ENCODE data around the gene METTL1. TPM values are rescaled to one million over a fixed set of nuclear protein-coding genes. Genes with fewer than 3 reads are reported as not detected.
"Not testable (repeated sequence)": the region's sequence is repeated elsewhere in the genome, so short reads cannot be mapped to it uniquely, and the experiment has no call there.

METTL1 gene
- polyA plus RNA-seq, 4 donors, result 2.2 to 21.9 (median 11.6) TPM

DNA sequence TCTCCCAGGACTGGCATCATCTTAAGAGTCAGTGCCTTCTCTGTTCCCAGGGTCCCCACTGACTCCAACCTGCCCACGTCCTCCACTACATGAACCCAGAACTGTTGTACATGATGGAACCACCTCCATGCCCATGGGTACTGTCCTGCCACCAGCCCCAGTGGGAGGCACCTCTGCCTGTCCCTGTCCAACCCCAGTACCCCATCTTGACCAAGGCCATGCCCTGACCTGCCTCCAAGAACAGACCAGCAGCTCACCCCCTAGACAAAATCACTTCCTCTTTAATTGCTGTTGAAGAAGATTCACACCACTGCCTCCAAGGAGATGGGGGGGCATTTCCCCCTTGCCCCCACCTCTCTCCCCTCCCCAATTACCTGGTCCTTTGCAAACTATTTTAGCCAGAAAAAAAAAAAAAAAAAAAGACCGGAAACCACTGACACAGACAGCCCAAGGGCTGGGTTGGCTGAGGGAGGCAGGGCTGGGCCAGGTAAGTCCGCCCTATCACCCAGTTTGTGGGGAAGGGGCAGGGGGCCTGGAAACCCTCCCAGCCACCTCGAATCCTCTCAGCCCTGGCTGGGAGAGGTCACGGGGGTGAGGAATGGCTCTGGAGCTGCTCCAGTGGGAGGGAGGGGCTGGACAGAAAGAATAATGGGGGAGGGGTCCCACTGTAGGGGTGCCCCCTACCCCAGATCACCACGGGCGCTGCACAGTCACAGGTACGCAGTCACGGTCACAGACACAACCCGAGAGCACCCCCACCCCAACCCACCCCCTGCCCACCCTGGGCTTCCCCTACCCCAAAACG is 46.8 kb downstream of the METTL1 start:
- no peak for FAIRE-seq
- H3K4me1 ChIP-seq (ENCODE audit: control insufficient read depth in 3 of 3, insufficient read depth in 2 of 3, low read depth in 1 of 3, low read length in 2 of 3), result peaks cover 0 to 18% (median 0%) of the 10 kb centered on the region in 3 donors
- no peak overlapping the region for H3K27ac ChIP-seq (ENCODE audit: low read depth in 1 of 3, low read length in 2 of 3)
- no peaks in the 10 kb centered on the region for H3K9me3 ChIP-seq (ENCODE audit: control insufficient read depth in 2 of 2, insufficient read depth in 1 of 2, low read depth in 1 of 2, low read length in 1 of 2)
- 52 to 68% (median 60%) methylated on average over 6 to 10 of the region's 11 CpGs for WGBS, 3 donors
- no peak overlapping the region for H3K4me3 ChIP-seq (ENCODE audit: low read depth in 1 of 3, low read length in 3 of 3)
- DNase-seq, result no peak
- peaks cover 0 to 56% (median 0%) of the 10 kb centered on the region in 3 donors for H3K27me3 ChIP-seq (ENCODE audit: control insufficient read depth in 3 of 3, insufficient read depth in 3 of 3, low read length in 3 of 3)
- H3K36me3 ChIP-seq (ENCODE audit: control insufficient read depth in 3 of 3, insufficient read depth in 2 of 3, low read depth in 1 of 3, low read length in 3 of 3), result peaks cover 6 to 25% (median 10%) of the 10 kb centered on the region in 3 donors

DNA sequence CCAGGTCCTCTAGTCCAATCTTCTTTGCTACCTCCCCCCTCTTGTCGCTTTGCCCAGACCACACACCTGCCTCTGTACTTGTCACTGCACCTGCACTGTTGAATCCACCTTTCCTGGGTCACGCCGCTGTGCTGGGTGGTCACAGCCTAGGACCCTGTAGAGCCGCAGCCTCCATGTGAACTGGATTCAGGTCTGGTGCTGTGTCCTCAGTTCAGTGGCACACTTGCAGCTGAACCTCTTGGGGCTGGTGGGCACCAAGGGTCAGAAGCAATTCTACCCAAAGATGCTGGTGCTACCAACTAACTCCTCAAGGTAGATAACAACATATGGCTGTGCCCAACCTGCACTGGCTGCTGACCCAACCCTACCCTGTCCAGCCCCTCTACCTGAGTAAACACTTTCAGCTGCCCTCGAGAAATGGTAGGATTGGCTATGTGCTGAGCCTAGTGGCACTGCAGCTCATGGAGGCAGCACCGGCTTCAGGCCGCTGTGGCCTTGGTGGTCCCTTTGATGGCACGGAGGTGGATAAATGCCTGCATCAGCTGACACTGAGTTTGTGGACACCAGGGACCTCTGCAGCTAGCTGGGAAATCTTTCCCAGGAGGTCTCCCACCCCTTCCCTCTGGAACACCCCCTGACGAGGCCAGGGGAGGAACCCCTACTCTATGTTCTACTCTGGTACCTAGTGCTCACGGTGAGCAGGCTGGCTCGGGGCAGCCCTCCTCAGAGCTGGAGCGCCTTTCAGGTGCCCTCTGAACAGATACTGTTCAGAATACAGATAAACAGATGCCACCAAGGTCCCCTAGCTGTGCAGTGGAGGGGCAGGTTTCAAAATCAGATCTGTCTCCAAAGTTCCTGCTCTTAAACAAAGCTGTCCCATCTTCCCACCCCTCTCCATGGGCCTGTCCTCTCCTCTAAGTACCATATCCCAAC is 47.6 kb downstream of the METTL1 start:
- Histone ChIP-seq H3K4me3 (ENCODE audit: low read depth in 1 of 3, low read length in 3 of 3) (no peak overlapping the region), H3K27me3 (ENCODE audit: control insufficient read depth in 3 of 3, insufficient read depth in 3 of 3, low read length in 3 of 3) (peaks cover 0 to 48% (median 0%) of the 10 kb centered on the region in 3 donors), H3K4me1 (ENCODE audit: control insufficient read depth in 3 of 3, insufficient read depth in 2 of 3, low read depth in 1 of 3, low read length in 2 of 3) (peaks cover 0 to 18% (median 0%) of the 10 kb centered on the region in 3 donors), H3K27ac (ENCODE audit: low read depth in 1 of 3, low read length in 2 of 3) (no peak overlapping the region), H3K9me3 (ENCODE audit: control insufficient read depth in 2 of 2, insufficient read depth in 1 of 2, low read depth in 1 of 2, low read length in 1 of 2) (no peaks in the 10 kb centered on the region), H3K36me3 (ENCODE audit: control insufficient read depth in 3 of 3, insufficient read depth in 2 of 3, low read depth in 1 of 3, low read length in 3 of 3) (peaks cover 8 to 33% (median 10%) of the 10 kb centered on the region in 3 donors)
- WGBS, 3 donors, result 70 to 82% (median 80%) methylated on average over 12 of the region's 12 CpGs
- DNase-seq (no peak), FAIRE-seq (no peak)

DNA sequence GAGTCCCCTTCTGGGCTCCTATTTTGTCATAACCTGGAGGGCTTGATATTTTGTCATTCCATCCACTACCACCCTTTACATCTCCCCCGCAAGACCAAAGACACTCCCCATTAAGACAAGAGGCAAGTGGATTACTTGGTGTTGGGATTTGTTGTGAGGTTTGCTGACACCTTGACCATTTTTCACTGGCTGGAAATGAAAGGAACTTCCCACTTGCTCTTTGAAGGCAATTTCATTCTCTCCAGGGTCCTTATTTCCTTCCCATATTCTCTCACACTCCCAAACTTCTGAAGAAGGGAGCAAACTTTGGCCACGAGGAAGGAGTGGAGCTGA is 48.3 kb downstream of the METTL1 start:
- 53 to 68% (median 61%) methylated on average over 2 of the region's 2 CpGs for WGBS, 3 donors
- Histone ChIP-seq H3K9me3 (ENCODE audit: control insufficient read depth in 2 of 2, insufficient read depth in 1 of 2, low read depth in 1 of 2, low read length in 1 of 2) (no peaks in the 10 kb centered on the region), H3K27me3 (ENCODE audit: control insufficient read depth in 3 of 3, insufficient read depth in 3 of 3, low read length in 3 of 3) (peaks cover 0 to 43% (median 0%) of the 10 kb centered on the region in 3 donors), H3K27ac (ENCODE audit: low read depth in 1 of 3, low read length in 2 of 3) (no peak overlapping the region), H3K36me3 (ENCODE audit: control insufficient read depth in 3 of 3, insufficient read depth in 2 of 3, low read depth in 1 of 3, low read length in 3 of 3) (peaks cover 10 to 40% (median 15%) of the 10 kb centered on the region in 3 donors), H3K4me3 (ENCODE audit: low read depth in 1 of 3, low read length in 3 of 3) (no peak overlapping the region), H3K4me1 (ENCODE audit: control insufficient read depth in 3 of 3, insufficient read depth in 2 of 3, low read depth in 1 of 3, low read length in 2 of 3) (peaks cover 0 to 18% (median 0%) of the 10 kb centered on the region in 3 donors)
- DNase-seq, result no peak
- no peak for FAIRE-seq

DNA sequence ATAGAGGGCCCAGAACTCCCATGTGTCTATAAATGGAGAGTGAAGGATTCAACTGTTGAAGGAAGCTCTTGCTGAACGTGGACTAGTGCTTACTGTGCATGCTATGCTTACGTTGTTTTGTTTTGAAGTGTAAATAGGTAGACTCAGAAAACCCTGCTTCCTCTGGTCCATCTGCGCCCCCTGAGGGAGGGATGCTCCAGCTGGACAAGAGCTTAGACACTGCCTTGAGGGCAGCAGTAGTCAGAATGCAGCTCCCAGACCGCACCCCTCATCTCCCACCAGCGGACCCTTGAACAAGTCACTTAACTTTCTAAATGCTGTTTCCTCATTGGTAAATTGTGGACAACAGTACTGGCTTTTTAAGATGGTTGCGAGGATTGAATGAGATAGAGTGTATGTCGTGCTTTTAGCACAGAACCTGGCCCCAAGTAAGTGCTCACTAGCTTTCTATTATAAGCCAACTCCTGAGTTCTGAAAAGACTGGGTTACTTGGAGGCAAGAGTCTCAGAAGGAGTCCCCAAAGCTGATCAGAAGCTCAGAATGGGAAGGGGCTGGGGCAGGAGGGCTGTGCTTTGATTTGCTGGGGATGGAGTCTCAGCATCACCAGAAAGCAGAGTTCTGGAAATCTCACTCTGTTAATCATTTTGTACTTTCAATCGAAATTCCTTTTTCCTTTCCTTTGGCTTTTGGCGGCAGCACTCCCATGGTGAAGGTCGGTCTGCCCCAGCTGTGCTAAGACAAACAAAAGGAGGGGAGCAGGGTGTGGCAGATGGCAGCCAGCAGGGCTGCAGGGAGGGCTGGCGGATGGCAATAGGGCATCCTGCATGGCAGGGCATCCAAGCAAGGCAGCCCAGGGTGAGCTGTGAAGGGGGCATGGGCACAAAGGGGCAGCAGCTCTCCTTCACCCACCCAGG is 48.9 kb downstream of the METTL1 start:
- peaks cover 0 to 18% (median 0%) of the 10 kb centered on the region in 3 donors for H3K4me1 ChIP-seq (ENCODE audit: control insufficient read depth in 3 of 3, insufficient read depth in 2 of 3, low read depth in 1 of 3, low read length in 2 of 3)
- DNase-seq (no peak), FAIRE-seq (no peak)
- H3K36me3 ChIP-seq (ENCODE audit: control insufficient read depth in 3 of 3, insufficient read depth in 2 of 3, low read depth in 1 of 3, low read length in 3 of 3), result peaks cover 10 to 46% (median 20%) of the 10 kb centered on the region in 3 donors
- no peak overlapping the region for H3K4me3 ChIP-seq (ENCODE audit: low read depth in 1 of 3, low read length in 3 of 3)
- no peaks in the 10 kb centered on the region for H3K9me3 ChIP-seq (ENCODE audit: control insufficient read depth in 2 of 2, insufficient read depth in 1 of 2, low read depth in 1 of 2, low read length in 1 of 2)
- H3K27ac ChIP-seq (ENCODE audit: low read depth in 1 of 3, low read length in 2 of 3), result no peak overlapping the region
- peaks cover 0 to 37% (median 0%) of the 10 kb centered on the region in 3 donors for H3K27me3 ChIP-seq (ENCODE audit: control insufficient read depth in 3 of 3, insufficient read depth in 3 of 3, low read length in 3 of 3)
- 50 to 64% (median 61%) methylated on average over 11 of the region's 11 CpGs for WGBS, 3 donors

DNA sequence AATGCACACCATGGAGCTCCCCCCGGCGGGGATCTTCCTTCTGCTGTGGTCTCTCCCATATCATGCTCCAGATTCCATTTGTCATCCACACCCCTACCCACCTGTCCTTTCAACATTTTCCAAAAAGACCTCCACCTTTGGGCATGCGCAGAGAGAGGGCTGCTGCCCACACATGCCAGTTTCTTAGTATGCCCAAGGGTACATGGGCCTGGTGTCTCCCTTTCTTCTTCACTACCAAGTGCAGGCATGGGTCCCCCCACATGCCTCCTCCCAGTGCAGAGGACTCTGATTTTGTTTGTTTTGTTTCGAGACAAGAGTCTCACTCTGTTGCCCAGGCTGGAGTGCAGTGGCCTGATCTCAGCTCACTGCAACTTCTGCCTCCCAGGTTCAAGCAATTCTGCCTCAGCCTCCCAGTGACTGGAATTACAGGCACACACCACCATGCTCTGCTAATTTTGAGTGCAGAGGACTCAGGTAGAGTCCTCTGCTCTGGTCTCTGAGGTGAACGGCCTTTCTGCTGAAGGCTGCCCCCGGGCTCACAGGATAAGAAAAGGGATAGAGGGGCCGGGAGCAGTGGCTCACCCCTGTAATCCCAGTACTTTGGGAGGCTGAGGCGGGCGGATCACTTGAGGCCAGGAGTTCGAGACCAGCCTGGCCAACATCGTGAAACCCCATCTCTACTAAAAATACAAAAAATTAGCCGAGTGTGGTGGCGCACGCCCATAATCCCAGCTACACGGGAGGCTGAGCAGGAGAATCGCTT is 49.9 kb downstream of the METTL1 start:
- Histone ChIP-seq H3K36me3 (ENCODE audit: control insufficient read depth in 3 of 3, insufficient read depth in 2 of 3, low read depth in 1 of 3, low read length in 3 of 3) (peaks cover 10 to 50% (median 26%) of the 10 kb centered on the region in 3 donors), H3K27me3 (ENCODE audit: control insufficient read depth in 3 of 3, insufficient read depth in 3 of 3, low read length in 3 of 3) (peaks cover 0 to 27% (median 0%) of the 10 kb centered on the region in 3 donors)
- not testable (repeated sequence) for DNase-seq; H3K27ac ChIP-seq (ENCODE audit: low read depth in 1 of 3, low read length in 2 of 3); H3K4me1 ChIP-seq (ENCODE audit: control insufficient read depth in 3 of 3, insufficient read depth in 2 of 3, low read depth in 1 of 3, low read length in 2 of 3); H3K4me3 ChIP-seq (ENCODE audit: low read depth in 1 of 3, low read length in 3 of 3); H3K9me3 ChIP-seq (ENCODE audit: control insufficient read depth in 2 of 2, insufficient read depth in 1 of 2, low read depth in 1 of 2, low read length in 1 of 2); FAIRE-seq
- WGBS, 3 donors, result 89 to 95% (median 93%) methylated on average over 16 of the region's 16 CpGs

DNA sequence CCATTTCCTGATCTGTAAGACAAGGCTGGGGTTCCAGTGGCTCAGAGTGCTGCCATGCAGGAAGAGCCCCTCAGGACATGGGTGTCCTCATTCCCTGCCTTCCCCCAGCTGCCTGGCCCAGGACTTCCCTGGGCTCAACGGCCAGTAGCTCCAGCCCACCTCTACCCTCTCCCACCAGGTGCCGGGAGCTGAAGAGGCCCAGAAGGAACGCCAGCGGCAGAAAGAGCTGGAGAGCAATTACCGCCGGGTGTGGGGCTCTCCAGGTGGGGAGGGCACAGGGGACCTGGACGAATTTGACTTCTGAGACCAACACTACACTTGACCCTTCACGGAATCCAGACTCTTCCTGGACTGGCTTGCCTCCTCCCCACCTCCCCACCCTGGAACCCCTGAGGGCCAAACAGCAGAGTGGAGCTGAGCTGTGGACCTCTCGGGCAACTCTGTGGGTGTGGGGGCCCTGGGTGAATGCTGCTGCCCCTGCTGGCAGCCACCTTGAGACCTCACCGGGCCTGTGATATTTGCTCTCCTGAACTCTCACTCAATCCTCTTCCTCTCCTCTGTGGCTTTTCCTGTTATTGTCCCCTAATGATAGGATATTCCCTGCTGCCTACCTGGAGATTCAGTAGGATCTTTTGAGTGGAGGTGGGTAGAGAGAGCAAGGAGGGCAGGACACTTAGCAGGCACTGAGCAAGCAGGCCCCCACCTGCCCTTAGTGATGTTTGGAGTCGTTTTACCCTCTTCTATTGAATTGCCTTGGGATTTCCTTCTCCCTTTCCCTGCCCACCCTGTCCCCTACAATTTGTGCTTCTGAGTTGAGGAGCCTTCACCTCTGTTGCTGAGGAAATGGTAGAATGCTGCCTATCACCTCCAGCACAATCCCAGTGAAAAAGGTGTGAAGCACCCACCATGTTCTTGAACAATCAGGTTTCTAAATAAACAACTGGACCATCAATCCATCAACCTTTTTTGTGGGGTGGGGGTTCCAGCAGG is 51.0 kb downstream of the METTL1 start:
- 80 to 88% (median 85%) methylated on average over 11 of the region's 11 CpGs for WGBS, 3 donors
- FAIRE-seq, result no peak
- peaks cover 16 to 60% (median 30%) of the 10 kb centered on the region in 3 donors for H3K36me3 ChIP-seq (ENCODE audit: control insufficient read depth in 3 of 3, insufficient read depth in 2 of 3, low read depth in 1 of 3, low read length in 3 of 3)

More for the DNA sequence above, 51.0 kb downstream of the METTL1 start:
- Histone ChIP-seq H3K27ac (ENCODE audit: low read depth in 1 of 3, low read length in 2 of 3) (no peak overlapping the region), H3K4me1 (ENCODE audit: control insufficient read depth in 3 of 3, insufficient read depth in 2 of 3, low read depth in 1 of 3, low read length in 2 of 3) (peaks cover 0 to 3% (median 0%) of the 10 kb centered on the region in 3 donors), H3K4me3 (ENCODE audit: low read depth in 1 of 3, low read length in 3 of 3) (no peak overlapping the region), H3K9me3 (ENCODE audit: control insufficient read depth in 2 of 2, insufficient read depth in 1 of 2, low read depth in 1 of 2, low read length in 1 of 2) (no peaks in the 10 kb centered on the region), H3K27me3 (ENCODE audit: control insufficient read depth in 3 of 3, insufficient read depth in 3 of 3, low read length in 3 of 3) (peaks cover 0 to 18% (median 0%) of the 10 kb centered on the region in 3 donors)
- DNase-seq, result no peak
